Gastroesophageal sphincter (tissue), 4 donors: ENCODE results near the gene ARX. TPM values are rescaled to one million over a fixed set of nuclear protein-coding genes. Genes with fewer than 3 reads are reported as not detected.
A peak's percentile ranks its signal among the peaks of the same experiment; 100 is the strongest.

Experiments used
- ATAC-seq: fragments of 150-250 bp; one replicate; pipeline ENCODE4 v1.9.1; 2016; ENCODE audit warnings: mild to moderate bottlenecking, moderate library complexity
- H3K27ac ChIP-seq, 4 donors: fragments of 200-600 bp; sonication (generic) in 3 of 4; 1 replicate in 3 of 4; 2 replicates in 1 of 4; pipeline ENCODE4 v1.5.1; 2016 to 2019
- H3K27me3 ChIP-seq: fragments of 200-600 bp; sonication (generic); one replicate; pipeline ENCODE4 v1.5.1; 2019
- H3K36me3 ChIP-seq, 2 donors: fragments of 200-600 bp; sonication (generic); one replicate each; pipeline ENCODE4 v1.5.1; 2019; ENCODE audit warnings: control low read depth in 1 of 2
- H3K4me1 ChIP-seq, 3 donors: fragments of 200-600 bp; sonication (generic); 1 replicate in 2 of 3; 2 replicates in 1 of 3; pipeline ENCODE4 v1.5.1; 2016 to 2019; ENCODE audit warnings: control low read depth in 2 of 3
- H3K4me3 ChIP-seq, 2 donors: fragments of 200-600 bp; sonication (generic); one replicate each; pipeline ENCODE4 v1.5.1; 2019; ENCODE audit warnings: mild to moderate bottlenecking in 1 of 2, moderate library complexity in 1 of 2
- H3K9me3 ChIP-seq, 3 donors: fragments of 200-600 bp; sonication (generic); one replicate each; pipeline ENCODE4 v1.5.1; 2017 to 2019; ENCODE audit warnings: control low read depth in 2 of 3
- CTCF ChIP-seq, 4 experiments: fragments of 200-600 bp in 2 of 4; fragments of 450-650 bp in 2 of 4; sonication (generic) in 1 of 4; IDR thresholded peaks; one replicate each; pipeline ENCODE4 v1.5.1; 2017 to 2019; ENCODE audit warnings: antibody characterized with exemption in 4 of 4, mild to moderate bottlenecking in 2 of 4, moderate library complexity in 2 of 4
- EP300 ChIP-seq: sonication (generic); formaldehyde crosslinking; IDR thresholded peaks from one replicate; pipeline ENCODE4 v1.6.1; 2017; ENCODE audit warnings: antibody characterized with exemption, mild to moderate bottlenecking
- POLR2A ChIP-seq, 2 donors: fragments of 450-650 bp; IDR thresholded peaks; one replicate each; pipeline ENCODE4 v1.6.1; 2017; ENCODE audit warnings: antibody characterized with exemption in 2 of 2, mild to moderate bottlenecking in 2 of 2, moderate library complexity in 1 of 2
- POLR2AphosphoS5 ChIP-seq: sonication (generic); formaldehyde crosslinking; IDR thresholded peaks from one replicate; pipeline ENCODE4 v1.6.1; 2017; ENCODE audit warnings: antibody characterized with exemption
- WGBS, 2 donors: methylation state at CpG; one replicate each; pipeline ENCODE4 v1.1.5; 2018; ENCODE audit warnings: low coverage in 1 of 2; 5-methylcytosine and 5-hydroxymethylcytosine counted together
- total RNA-seq, 4 donors: library from RNA; depleted of rRNA; stranded (reverse); fragments of >200 nt; gene quantifications; one replicate each; pipeline ENCODE4 v1.1.0, GENCODE V29; 2016

Gene ARX
- total RNA-seq, 4 donors from 2014 or later = not detected

- 0% methylated on average over 1 of the region's 35 CpGs; no CpG with 5 or more reads in 1 of the 2 donors for WGBS, 2 donors
Measured at GRCh38 chrX:25020905-25021449, 5.2 kb upstream of the ARX start.

GRCh38 chrX:25020391-25020904 is 4.7 kb upstream of the ARX start:
- TF ChIP-seq POLR2A (IDR thresholded peaks at IDR 0.05) = no peak
- no peak for TF ChIP-seq EP300
- TF ChIP-seq POLR2AphosphoS5 = no peak
- no peak for TF ChIP-seq CTCF (IDR thresholded peaks at IDR 0.05)
- H3K4me3 ChIP-seq = no peak overlapping the region
- peak; percentile 22 for ATAC-seq

More at GRCh38 chrX:25020905-25021449, 5.2 kb upstream of the ARX start:
- peak; percentile 27 for ATAC-seq
- peaks cover 0 to 16% (median 0%) of the 10 kb centered on the region in 3 donors for H3K4me1 ChIP-seq
- H3K27me3 ChIP-seq = peaks cover 92% of the 10 kb centered on the region
- no peaks in the 10 kb centered on the region for H3K36me3 ChIP-seq
- no peaks in the 10 kb centered on the region for H3K9me3 ChIP-seq
- H3K4me3 ChIP-seq = no peak overlapping the region
- no peak overlapping the region for H3K27ac ChIP-seq
- TF ChIP-seq POLR2AphosphoS5 (no peak), CTCF (IDR thresholded peaks at IDR 0.05) (peak in 1 of 4 experiments; percentile 49), POLR2A (IDR thresholded peaks at IDR 0.05) (no peak)

GRCh38 chrX:25019707-25020390 is 4.1 kb upstream of the ARX start:
- no peak for TF ChIP-seq POLR2AphosphoS5
- TF ChIP-seq POLR2A (IDR thresholded peaks at IDR 0.05) = no peak
- TF ChIP-seq EP300 = no peak
- TF ChIP-seq CTCF (IDR thresholded peaks at IDR 0.05) = no peak
- Histone ChIP-seq H3K27me3 (peaks cover 100% of the 10 kb centered on the region), H3K27ac (no peak overlapping the region), H3K36me3 (no peaks in the 10 kb centered on the region), H3K9me3 (no peaks in the 10 kb centered on the region), H3K4me1 (peaks cover 0 to 25% (median 0%) of the 10 kb centered on the region in 3 donors), H3K4me3 (no peak overlapping the region)
- 16 to 32% methylated on average over 4 to 8 of the region's 22 CpGs for WGBS, 2 donors
- ATAC-seq = no peak

More at GRCh38 chrX:25020391-25020904, 4.7 kb upstream of the ARX start:
- Histone ChIP-seq H3K27ac (no peak overlapping the region), H3K27me3 (peaks cover 97% of the 10 kb centered on the region), H3K36me3 (no peaks in the 10 kb centered on the region), H3K9me3 (no peaks in the 10 kb centered on the region), H3K4me1 (peaks cover 0 to 22% (median 0%) of the 10 kb centered on the region in 3 donors)
- 20% methylated on average over 1 of the region's 27 CpGs; no CpG with 5 or more reads in 1 of the 2 donors for WGBS, 2 donors

- TF ChIP-seq CTCF (IDR thresholded peaks at IDR 0.05) (no peak), POLR2A (IDR thresholded peaks at IDR 0.05) (no peak), EP300 (no peak), POLR2AphosphoS5 (no peak)
- WGBS, 2 donors = 20 to 24% methylated on average over 3 of the region's 3 CpGs
- no peak for ATAC-seq
- H3K4me3 ChIP-seq = no peak overlapping the region
- H3K36me3 ChIP-seq = no peaks in the 10 kb centered on the region
- H3K27ac ChIP-seq = no peak overlapping the region
- peaks cover 0 to 25% (median 0%) of the 10 kb centered on the region in 3 donors for H3K4me1 ChIP-seq
- H3K9me3 ChIP-seq = no peaks in the 10 kb centered on the region
- H3K27me3 ChIP-seq = peaks cover 100% of the 10 kb centered on the region
Measured at GRCh38 chrX:25018682-25019081, 2.9 kb upstream of the ARX start.
